Spleen (tissue), 11 donors: Measurements from ENCODE around the gene MPZL1. TPM values are rescaled to one million over a fixed set of nuclear protein-coding genes. Genes with fewer than 3 reads are reported as not detected.
A peak's percentile ranks its signal among the peaks of the same experiment; 100 is the strongest.

ENCODE experiments used
- DNase-seq: peaks from one replicate; pipeline ENCODE4 v3.0.0-alpha.2; 2020
- H3K27ac ChIP-seq, 8 donors: fragments of 200-600 bp; sonication (generic) in 7 of 8; 1 replicate in 4 of 8; 2 replicates in 4 of 8; pipeline versions ENCODE4 v1.5.0 to v1.8.0; 2016 to 2021; ENCODE audit warnings: inconsistent platforms in 4 of 8, mild to moderate bottlenecking in 4 of 8, moderate library complexity in 1 of 8
- H3K27me3 ChIP-seq, 7 donors: fragments of 200-600 bp; sonication (generic) in 6 of 7; replicated peaks in 1 of 7; 1 replicate in 4 of 7; 2 replicates in 3 of 7; pipeline versions ENCODE4 v1.5.0 to v1.8.0; 2016 to 2021; ENCODE audit warnings: inconsistent platforms in 3 of 7, mild to moderate bottlenecking in 1 of 7
- H3K36me3 ChIP-seq, 6 donors: fragments of 200-600 bp; sonication (generic) in 5 of 6; 1 replicate in 4 of 6; 2 replicates in 2 of 6; pipeline versions ENCODE4 v1.5.0 to v1.8.0; 2016 to 2021; ENCODE audit warnings: inconsistent platforms in 2 of 6
- H3K4me1 ChIP-seq, 6 donors: fragments of 200-600 bp; sonication (generic) in 5 of 6; 1 replicate in 3 of 6; 2 replicates in 3 of 6; pipeline versions ENCODE4 v1.5.0 to v1.8.0; 2016 to 2021; ENCODE audit warnings: inconsistent platforms in 3 of 6
- H3K4me3 ChIP-seq, 8 donors: fragments of 200-600 bp; sonication (generic) in 7 of 8; 1 replicate in 4 of 8; 2 replicates in 4 of 8; pipeline versions ENCODE4 v1.5.0 to v1.8.0; 2016 to 2021; ENCODE audit warnings: inconsistent platforms in 4 of 8, mild to moderate bottlenecking in 4 of 8, moderate library complexity in 2 of 8
- H3K9me3 ChIP-seq, 8 donors: fragments of 200-600 bp; sonication (generic) in 7 of 8; 1 replicate in 4 of 8; 2 replicates in 4 of 8; pipeline versions ENCODE4 v1.5.0 to v1.8.0; 2016 to 2021; ENCODE audit warnings: inconsistent platforms in 4 of 8
- CTCF ChIP-seq, 11 experiments: fragments of 200-600 bp in 7 of 11; fragments of 450-650 bp in 4 of 11; sonication (generic) in 4 of 11; IDR thresholded peaks in 8 of 11; conservative IDR thresholded peaks in 3 of 11; 1 replicate in 7 of 11; 2 replicates in 4 of 11; pipeline versions ENCODE4 v1.4.0 to v1.8.0; 2016 to 2021; ENCODE audit warnings: antibody characterized with exemption in 11 of 11, inconsistent platforms in 4 of 11, mild to moderate bottlenecking in 1 of 11
- POLR2A ChIP-seq, 3 donors: fragments of 450-650 bp; IDR thresholded peaks; one replicate each; pipeline ENCODE4 v1.5.1; 2017; ENCODE audit warnings: antibody characterized with exemption in 3 of 3, mild to moderate bottlenecking in 1 of 3
- POLR2AphosphoS5 ChIP-seq, 3 donors: sonication (generic); formaldehyde crosslinking; IDR thresholded peaks; one replicate each; pipeline ENCODE4 v1.5.1; 2017; ENCODE audit warnings: antibody characterized with exemption in 3 of 3
- WGBS, 5 donors: extraction: QIAGEN DNeasy Blood & Tissue Kit in 3 of 5; methylation state at CpG; one replicate each; pipeline versions ENCODE4 v1.1.5 to v1.1.7; 2013 to 2018; 5-methylcytosine and 5-hydroxymethylcytosine counted together
- intact Hi-C: fragments of 100-400 bp; cut with DNase I; formaldehyde crosslinking; loops from one replicate; pipeline ENCODE4 v1.15.0; 2023; ENCODE audit warnings: low total_unique reads
- polyA plus RNA-seq, 3 donors: library from polyadenylated mRNA; stranded (reverse); fragments of 200-250 nt; gene quantifications; one replicate each; pipeline ENCODE4 v1.2.1, GENCODE V29; 2013
- total RNA-seq, 7 donors: library from RNA; depleted of rRNA in 3 of 7; stranded (reverse); fragments of >200 nt in 3 of 7; fragmentation: NEBNext Ultra II Directional in 4 of 7; extraction: Animal tissue kit (Norgen Biotek cat#: 25700) in 4 of 7; gene quantifications; one replicate each; pipeline versions ENCODE4 v1.1.0 to v1.2.1, GENCODE V29; 2016 to 2021
- donor health status: healthy with polysubstance abuse.
- donor health status: DM: no; HTN: no; CAD: no; lungs with moderate emphysema.
- donor health status: DM: no; HTN: no; CAD: no.
- donor health status: Bipolar disorder and iron deficiency.
- donor health status: healthy.
- donor health status: DM: no; HTN: no; CAD: no.
- donor health status: DM: yes; HTN: yes; CAD: no.

MPZL1 gene
- total and polyA plus RNA-seq, 10 donors = 12.0 to 65.8 (median 47.3) TPM

- H3K36me3 ChIP-seq = peaks cover 0 to 100% (median 20%) of the 10 kb centered on the region in 6 donors
- no peak for DNase-seq
- H3K4me1 ChIP-seq = peaks cover 16 to 97% (median 63%) of the 10 kb centered on the region in 6 donors
- intact Hi-C loops = no loop called here
- no peak overlapping the region for H3K4me3 ChIP-seq
- H3K27me3 ChIP-seq = no peaks in the 10 kb centered on the region
- H3K27ac ChIP-seq = peak overlapping the region in 4 of 8 donors; percentile 41 to 64 (median 54)
- TF ChIP-seq POLR2AphosphoS5 (IDR thresholded peaks at IDR 0.05) (peak; percentile 23 to 47 (median 47)), POLR2A (IDR thresholded peaks at IDR 0.05) (no peak)
- H3K9me3 ChIP-seq = no peaks in the 10 kb centered on the region
- 92 to 94% (median 93%) methylated on average over 10 of the region's 10 CpGs for WGBS, 5 donors
Observed at GRCh38 chr1:167678422-167678821, 43.4 kb upstream of the MPZL1 start.

GRCh38 chr1:167678838-167679237, 42.9 kb upstream of the MPZL1 start:
- Histone ChIP-seq H3K27ac (peak overlapping the region in 4 of 8 donors; percentile 41 to 64 (median 54)), H3K36me3 (peaks cover 0 to 100% (median 24%) of the 10 kb centered on the region in 6 donors), H3K27me3 (no peaks in the 10 kb centered on the region), H3K4me1 (peaks cover 16 to 97% (median 61%) of the 10 kb centered on the region in 6 donors), H3K4me3 (no peak overlapping the region), H3K9me3 (no peaks in the 10 kb centered on the region)
- intact Hi-C loops = no loop called here
- TF ChIP-seq POLR2AphosphoS5 (IDR thresholded peaks at IDR 0.05) (no peak), POLR2A (IDR thresholded peaks at IDR 0.05) (no peak), CTCF (IDR thresholded peaks at IDR 0.05 in 8 of 11, conservative IDR thresholded peaks at IDR 0.05 in 3 of 11) (no peak)
- WGBS, 5 donors = 94 to 98% (median 95%) methylated on average over 3 of the region's 3 CpGs
- no peak for DNase-seq

- 82 to 93% (median 91%) methylated on average over 6 of the region's 6 CpGs for WGBS, 5 donors
Observed at GRCh38 chr1:167679714-167680113, 42.1 kb upstream of the MPZL1 start.

GRCh38 chr1:167681024-167681423, 40.8 kb upstream of the MPZL1 start:
- no peak for DNase-seq
- intact Hi-C loops = no loop called here
- Histone ChIP-seq H3K27ac (peak overlapping the region in 3 of 8 donors; percentile 53 to 64 (median 55)), H3K27me3 (no peaks in the 10 kb centered on the region), H3K36me3 (peaks cover 0 to 100% (median 45%) of the 10 kb centered on the region in 6 donors), H3K4me1 (peaks cover 13 to 97% (median 50%) of the 10 kb centered on the region in 6 donors), H3K4me3 (no peak overlapping the region), H3K9me3 (no peaks in the 10 kb centered on the region)
- TF ChIP-seq CTCF (IDR thresholded peaks at IDR 0.05 in 8 of 11, conservative IDR thresholded peaks at IDR 0.05 in 3 of 11) (no peak), POLR2AphosphoS5 (IDR thresholded peaks at IDR 0.05) (no peak), POLR2A (IDR thresholded peaks at IDR 0.05) (no peak)
- WGBS, 5 donors = 76 to 85% (median 78%) methylated on average over 3 of the region's 3 CpGs

More at GRCh38 chr1:167679714-167680113, 42.1 kb upstream of the MPZL1 start:
- no peak for DNase-seq
- intact Hi-C loops = no loop called here
- peaks cover 16 to 97% (median 57%) of the 10 kb centered on the region in 6 donors for H3K4me1 ChIP-seq
- H3K27ac ChIP-seq = peak overlapping the region in 5 of 8 donors; percentile 20 to 64 (median 53)
- no peaks in the 10 kb centered on the region for H3K9me3 ChIP-seq
- TF ChIP-seq POLR2AphosphoS5 (IDR thresholded peaks at IDR 0.05) (no peak), CTCF (IDR thresholded peaks at IDR 0.05 in 8 of 11, conservative IDR thresholded peaks at IDR 0.05 in 3 of 11) (no peak)
- no peaks in the 10 kb centered on the region for H3K27me3 ChIP-seq
- H3K36me3 ChIP-seq = peaks cover 0 to 100% (median 33%) of the 10 kb centered on the region in 6 donors
- H3K4me3 ChIP-seq = no peak overlapping the region
